DOHH2 (cell line): ENCODE results near the gene PNP.

Experiments used
- H3F3A ChIP-seq: fragments of 200-600 bp; sonication (generic), shearing (Covaris generic); 2 replicates; pipeline ENCODE4 v1.6.0; 2016; ENCODE audit warnings: antibody characterized with exemption, mild to moderate bottlenecking; ENCODE audit not compliant: control insufficient read depth, insufficient read depth
- H3K27ac ChIP-seq: fragments of 200-600 bp; sonication (generic); 2 replicates; pipeline ENCODE4 v1.5.1; 2014; ENCODE audit warnings: low read depth, mild to moderate bottlenecking, low read length, moderate library complexity
- H3K27me3 ChIP-seq: fragments of 200-600 bp; sonication (generic); 2 replicates; pipeline ENCODE4 v1.6.1; 2014; ENCODE audit warnings: mild to moderate bottlenecking, low read length, mixed read lengths; ENCODE audit not compliant: control insufficient read depth
- H3K36me3 ChIP-seq: fragments of 200-600 bp; sonication (generic); 2 replicates; pipeline ENCODE4 v1.6.1; 2014; ENCODE audit warnings: mild to moderate bottlenecking, low read length, moderate library complexity, mixed read lengths; ENCODE audit not compliant: control insufficient read depth
- H3K4me1 ChIP-seq: fragments of 200-600 bp; sonication (generic); 2 replicates; pipeline ENCODE4 v1.6.1; 2014; ENCODE audit warnings: mild to moderate bottlenecking, low read length, mixed read lengths; ENCODE audit not compliant: control insufficient read depth
- H3K4me2 ChIP-seq: fragments of 200-600 bp; sonication (generic); 2 replicates; pipeline ENCODE4 v1.6.0; 2014; ENCODE audit warnings: mild to moderate bottlenecking, low read length, moderate library complexity
- H3K4me3 ChIP-seq: fragments of 200-600 bp; sonication (generic); 2 replicates; pipeline ENCODE4 v1.5.1; 2014; ENCODE audit warnings: mild to moderate bottlenecking, low read length, mixed read lengths
- H3K79me2 ChIP-seq: fragments of 200-600 bp; sonication (generic); 2 replicates; pipeline ENCODE4 v1.6.1; 2014; ENCODE audit warnings: mild to moderate bottlenecking, low read length, mixed read lengths; ENCODE audit not compliant: control insufficient read depth
- H3K9me2 ChIP-seq: fragments of 200-600 bp; sonication (generic); replicated peaks from 2 replicates; pipeline ENCODE4 v1.6.1; 2014; ENCODE audit warnings: mild to moderate bottlenecking, low read length, mixed read lengths; ENCODE audit not compliant: control insufficient read depth
- H3K9me3 ChIP-seq: fragments of 200-600 bp; sonication (generic); 2 replicates; pipeline ENCODE4 v1.6.1; 2014; ENCODE audit warnings: antibody characterized with exemption, low read length, mixed read lengths; ENCODE audit not compliant: control insufficient read depth, insufficient read depth
- H4K20me1 ChIP-seq: fragments of 200-600 bp; sonication (generic); 2 replicates; pipeline ENCODE4 v1.6.0; 2014; ENCODE audit warnings: low read depth, mild to moderate bottlenecking, antibody characterized with exemption, low read length, moderate library complexity; ENCODE audit not compliant: control insufficient read depth, insufficient read depth
- CTCF ChIP-seq: fragments of 200-600 bp; sonication (generic); IDR thresholded peaks from one replicate; pipeline ENCODE4 v1.5.1; 2014; ENCODE audit warnings: antibody characterized with exemption, mild to moderate bottlenecking, low read depth, low read length; ENCODE audit not compliant: poor library complexity, severe bottlenecking
- EZH2phosphoT487 ChIP-seq: fragments of 200-600 bp; sonication (generic); IDR thresholded peaks from 2 replicates; pipeline ENCODE4 v1.6.1; 2017; ENCODE audit warnings: borderline replicate concordance, mild to moderate bottlenecking, antibody characterized with exemption, low read length, moderate library complexity, mixed read lengths

PNP gene

DNA sequence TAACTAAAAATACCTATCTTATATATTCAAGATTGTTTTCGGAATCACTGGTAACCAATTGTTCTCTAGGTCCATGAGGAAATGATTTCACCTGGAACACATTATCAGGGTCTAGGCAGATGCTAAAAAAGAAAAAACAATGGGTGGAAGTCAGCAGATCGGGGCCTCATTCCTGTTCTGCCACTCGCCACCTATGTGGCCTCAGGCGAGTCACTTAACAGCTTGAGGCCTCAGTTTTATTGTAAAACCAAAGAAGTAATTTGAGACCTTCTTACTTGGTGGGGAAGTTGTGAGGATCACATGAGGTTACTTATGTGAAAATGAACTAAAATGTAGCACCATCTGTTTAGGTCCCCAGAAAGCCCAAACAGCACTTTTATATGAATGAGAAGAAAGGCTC lies 29.9 kb downstream of the PNP start:
- H3K79me2 ChIP-seq, result no peaks in the 10 kb centered on the region
- H3K9me3 ChIP-seq, result no peaks in the 10 kb centered on the region
- no peaks in the 10 kb centered on the region for H3F3A ChIP-seq
- no peaks in the 10 kb centered on the region; the same call in 1 of the 2 replicates for H3K4me1 ChIP-seq
- TF ChIP-seq CTCF (no peak), EZH2phosphoT487 (no peak)
- no peaks in the 10 kb centered on the region for H3K9me2 ChIP-seq
- H3K36me3 ChIP-seq, result no peaks in the 10 kb centered on the region
- no peaks in the 10 kb centered on the region for H4K20me1 ChIP-seq
- 0 out of 2 replicates have a peak, but pooled peaks cover 2% of the 10 kb centered on the region for H3K27me3 ChIP-seq
- no peak overlapping the region for H3K27ac ChIP-seq
- no peak overlapping the region for H3K4me2 ChIP-seq
- H3K4me3 ChIP-seq, result no peak overlapping the region

DNA sequence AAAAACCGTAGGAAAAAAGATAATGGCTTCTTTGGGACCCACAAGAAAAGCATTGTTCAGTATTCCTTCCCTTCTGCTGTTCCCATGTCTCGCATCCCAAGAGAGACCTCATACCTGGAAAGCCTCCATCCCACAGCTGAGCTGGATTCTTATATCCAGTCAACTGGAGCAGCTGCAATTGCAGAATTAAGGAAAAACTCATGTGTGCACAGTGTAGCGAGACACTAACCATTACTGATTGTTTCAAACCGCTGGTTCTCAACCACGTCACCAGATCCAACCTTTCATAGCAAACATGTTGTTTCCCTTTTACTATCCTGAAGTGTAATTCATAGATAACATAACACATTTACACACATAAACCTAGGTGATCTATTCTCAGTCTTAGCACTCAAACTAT lies 30.7 kb downstream of the PNP start:
- Histone ChIP-seq H3K9me2 (no peaks in the 10 kb centered on the region), H3K9me3 (no peaks in the 10 kb centered on the region), H3K27me3 (0 out of 2 replicates have a peak, but pooled peaks cover 2% of the 10 kb centered on the region), H3K4me2 (no peak overlapping the region), H3K36me3 (no peaks in the 10 kb centered on the region), H3F3A (no peaks in the 10 kb centered on the region), H3K4me1 (no peaks in the 10 kb centered on the region; the same call in 1 of the 2 replicates), H3K27ac (no peak overlapping the region), H3K79me2 (no peaks in the 10 kb centered on the region), H3K4me3 (no peak overlapping the region), H4K20me1 (no peaks in the 10 kb centered on the region)
- TF ChIP-seq CTCF (no peak), EZH2phosphoT487 (no peak)

DNA sequence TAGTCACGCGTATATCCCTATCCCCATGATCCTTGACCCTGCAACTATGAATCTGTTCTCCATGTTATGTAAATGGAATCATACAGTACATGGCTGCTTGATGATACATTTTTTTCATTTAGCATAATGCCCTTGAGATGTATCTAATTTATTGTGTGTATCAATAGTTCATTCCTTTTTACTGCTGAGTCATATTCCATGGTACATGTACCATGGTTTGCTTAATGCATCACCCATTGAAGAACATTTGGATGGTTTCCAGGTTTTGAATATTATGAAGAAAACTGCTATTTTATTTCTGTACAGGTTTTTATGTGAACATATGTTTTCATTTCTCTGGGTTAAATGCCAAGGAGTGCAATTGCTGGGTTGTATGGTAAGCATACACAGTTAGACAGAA lies 32.1 kb downstream of the PNP start:
- no peaks in the 10 kb centered on the region for H3F3A ChIP-seq

More for the DNA sequence above, 32.1 kb downstream of the PNP start:
- Histone ChIP-seq H3K36me3 (no peaks in the 10 kb centered on the region), H3K4me1 (no peaks in the 10 kb centered on the region; the same call in 1 of the 2 replicates), H3K27ac (no peak overlapping the region), H3K4me3 (no peak overlapping the region), H3K4me2 (no peak overlapping the region), H3K9me3 (no peaks in the 10 kb centered on the region), H3K27me3 (0 out of 2 replicates have a peak, but pooled peaks cover 2% of the 10 kb centered on the region), H4K20me1 (no peaks in the 10 kb centered on the region), H3K79me2 (no peaks in the 10 kb centered on the region), H3K9me2 (no peaks in the 10 kb centered on the region)
- TF ChIP-seq CTCF (no peak), EZH2phosphoT487 (no peak)
